Keratinocyte (primary cell): ENCODE measurements around the gene CD7. TPM values are rescaled to one million over a fixed set of nuclear protein-coding genes. Genes with fewer than 3 reads are reported as not detected.
A peak's percentile ranks its signal among the peaks of the same experiment; 100 is the strongest.

Source experiments
- DNase-seq: peaks from one replicate; pipeline ENCODE4 v3.0.0-alpha.2; 2011; ENCODE audit warnings: low read depth, missing footprints, low spot score
- FAIRE-seq: peaks from 2 replicates; lab custom pipeline; 2011; peaks lifted over from hg19 to GRCh38; lab: Jason Lieb, UNC
- H2AFZ ChIP-seq: 2 replicates; pipeline ENCODE4 v1.6.0; 2012; ENCODE audit warnings: low read length, control low read depth, inconsistent platforms; ENCODE audit not compliant: control insufficient read depth
- H3K27ac ChIP-seq: 2 replicates; pipeline ENCODE4 v1.5.1; 2011; ENCODE audit warnings: low read length; ENCODE audit not compliant: control insufficient read depth, insufficient read depth
- H3K27me3 ChIP-seq: 3 replicates; pipeline ENCODE4 v1.6.0; 2011; ENCODE audit warnings: low read length; ENCODE audit not compliant: control insufficient read depth, insufficient read depth; ENCODE audit errors: extremely low read depth
- H3K36me3 ChIP-seq, 2 experiments: 2 replicates in 1 of 2; 3 replicates in 1 of 2; pipeline ENCODE4 v1.5.1; 2011; ENCODE audit warnings: low read length in 2 of 2, mild to moderate bottlenecking in 1 of 2; ENCODE audit not compliant: control insufficient read depth in 2 of 2, insufficient read depth in 2 of 2; ENCODE audit errors: extremely low read depth in 1 of 2
- H3K4me1 ChIP-seq: 3 replicates; pipeline ENCODE4 v1.5.1; 2011; ENCODE audit warnings: low read length; ENCODE audit not compliant: control insufficient read depth, insufficient read depth; ENCODE audit errors: extremely low read depth
- H3K4me2 ChIP-seq: 3 replicates; pipeline ENCODE4 v1.6.0; 2011; ENCODE audit warnings: low read depth, low read length; ENCODE audit not compliant: control insufficient read depth, insufficient read depth; ENCODE audit errors: extremely low read depth
- H3K4me3 ChIP-seq, 3 experiments: fragments of 200-600 bp in 1 of 3; sonication (generic) in 1 of 3; 2 replicates in 2 of 3; 3 replicates in 1 of 3; pipeline ENCODE4 v1.5.1; 2011 to 2016; ENCODE audit warnings: low read length in 3 of 3, mild to moderate bottlenecking in 3 of 3, control low read depth in 2 of 3, inconsistent platforms in 1 of 3, low read depth in 1 of 3, mixed read lengths in 1 of 3, mixed run types in 1 of 3, moderate library complexity in 1 of 3; ENCODE audit not compliant: control insufficient read depth in 2 of 3, insufficient read depth in 2 of 3; ENCODE audit errors: extremely low read depth in 1 of 3
- H3K79me2 ChIP-seq: 2 replicates; pipeline ENCODE4 v1.6.0; 2012; ENCODE audit warnings: low read length; ENCODE audit not compliant: control insufficient read depth, insufficient read depth
- H3K9ac ChIP-seq: 3 replicates; pipeline ENCODE4 v1.6.0; 2011; ENCODE audit warnings: low read length; ENCODE audit not compliant: control insufficient read depth, insufficient read depth; ENCODE audit errors: extremely low read depth
- H3K9me1 ChIP-seq: 3 replicates; pipeline ENCODE4 v1.6.0; 2011; ENCODE audit warnings: low read length; ENCODE audit not compliant: control insufficient read depth, insufficient read depth; ENCODE audit errors: extremely low read depth
- H3K9me3 ChIP-seq: 2 replicates; pipeline ENCODE4 v1.5.1; 2012; ENCODE audit warnings: low read depth, low read length; ENCODE audit not compliant: control insufficient read depth
- H4K20me1 ChIP-seq: 3 replicates; pipeline ENCODE4 v1.6.0; 2011; ENCODE audit warnings: low read length; ENCODE audit not compliant: control insufficient read depth, insufficient read depth; ENCODE audit errors: extremely low read depth
- CTCF ChIP-seq, 3 experiments: IDR thresholded peaks in 1 of 3; conservative IDR thresholded peaks in 1 of 3; optimal IDR thresholded peaks in 1 of 3; 2 replicates in 2 of 3; 3 replicates in 1 of 3; pipeline versions ENCODE3 to v1.5.1; 2011; ENCODE audit warnings: low read length in 3 of 3, mild to moderate bottlenecking in 3 of 3, moderate library complexity in 2 of 3, control low read depth in 1 of 3, inconsistent platforms in 1 of 3; ENCODE audit not compliant: insufficient read depth in 2 of 3; ENCODE audit errors: extremely low read depth in 1 of 3
- EZH2 ChIP-seq: IDR thresholded peaks from one replicate; pipeline ENCODE4 v1.6.1; 2012; ENCODE audit warnings: inconsistent platforms, mild to moderate bottlenecking, low read length, moderate library complexity
- dilution Hi-C: fragments of 300-500 bp; cut with MboI; formaldehyde crosslinking; loops from one replicate; pipeline ENCODE4 v1.7.0; 2020; ENCODE audit warnings: low sequenced_read_pairs; ENCODE audit not compliant: extremely low pct_ligation_motif_present
- polyA plus RNA-seq, 5 experiments: library from polyadenylated mRNA; depleted of rRNA in 3 of 5; stranded (reverse) in 3 of 5; stranded (forward) in 1 of 5; unstranded in 1 of 5; fragments of >200 nt; gene quantifications; 1 replicate in 1 of 5; 2 replicates in 3 of 5; 3 replicates in 1 of 5; pipeline versions ENCODE4 v1.2.1 to v1.2.3, GENCODE V29; 2011 to 2012; ENCODE audit warnings: missing spikeins in 2 of 5, low read depth in 1 of 5, low replicate concordance in 1 of 5

Gene CD7
- polyA plus RNA-seq, 1 donor (not counting 4 experiments of a cell fraction or from before 2014, with no cell fraction given) = not detected

- Histone ChIP-seq H3K36me3 (no peaks in the 10 kb centered on the region), H3K27ac (no peak overlapping the region), H3K9ac (no peak overlapping the region), H3K79me2 (no peaks in the 10 kb centered on the region), H3K4me2 (no peak overlapping the region), H3K4me3 (no peak overlapping the region), H3K9me3 (peaks cover 15% of the 10 kb centered on the region), H4K20me1 (no peaks in the 10 kb centered on the region), H3K9me1 (no peaks in the 10 kb centered on the region), H2AFZ (no peak overlapping the region), H3K27me3 (peaks cover 61% of the 10 kb centered on the region), H3K4me1 (no peaks in the 10 kb centered on the region)
- DNase-seq (no peak), FAIRE-seq (no peak)
- dilution Hi-C loops = no loop called here
- TF ChIP-seq CTCF (optimal IDR thresholded peaks at IDR 0.05 in 1 of 3, IDR thresholded peaks at IDR 0.05 in 1 of 3, conservative IDR thresholded peaks at IDR 0.05 in 1 of 3; ENCODE audit: extremely low read depth in 1 of 3, insufficient read depth in 2 of 3, low read length in 3 of 3) = no peak
- TF ChIP-seq EZH2 = peak; percentile 4
Measured at GRCh38 chr17:82314727-82315605, 2.4 kb downstream of the CD7 start.

- peaks cover 10% of the 10 kb centered on the region for H3K9me3 ChIP-seq
- H3K4me3 ChIP-seq = no peak overlapping the region
- H3K36me3 ChIP-seq = no peaks in the 10 kb centered on the region
- no peaks in the 10 kb centered on the region for H4K20me1 ChIP-seq
- DNase-seq (no peak), FAIRE-seq (no peak)
- H2AFZ ChIP-seq = no peak overlapping the region
- H3K27ac ChIP-seq = no peak overlapping the region
- H3K27me3 ChIP-seq = peaks cover 64% of the 10 kb centered on the region
- no peaks in the 10 kb centered on the region for H3K4me1 ChIP-seq
- no peak overlapping the region for H3K4me2 ChIP-seq
- dilution Hi-C loops = no loop called here
- TF ChIP-seq CTCF (optimal IDR thresholded peaks at IDR 0.05 in 1 of 3, IDR thresholded peaks at IDR 0.05 in 1 of 3, conservative IDR thresholded peaks at IDR 0.05 in 1 of 3; ENCODE audit: extremely low read depth in 1 of 3, insufficient read depth in 2 of 3, low read length in 3 of 3) (no peak), EZH2 (no peak)
- H3K9ac ChIP-seq = no peak overlapping the region
- no peaks in the 10 kb centered on the region for H3K9me1 ChIP-seq
- H3K79me2 ChIP-seq = no peaks in the 10 kb centered on the region
Measured at GRCh38 chr17:82314012-82314726, 3.2 kb downstream of the CD7 start.
